Duodenal mucosa (tissue), 2 donors: ENCODE results near the gene TPX2.

Source experiments
- H3K27ac ChIP-seq: one replicate; pipeline ENCODE4 v1.7.0; 2013; ENCODE audit warnings: low read depth, low read length
- H3K27me3 ChIP-seq, 2 donors: one replicate each; pipeline ENCODE4 v1.7.0; 2013; ENCODE audit warnings: low read length in 2 of 2, control low read depth in 1 of 2; ENCODE audit not compliant: insufficient read depth in 2 of 2, control insufficient read depth in 1 of 2
- H3K36me3 ChIP-seq, 2 donors: one replicate each; pipeline ENCODE4 v1.7.0; 2013; ENCODE audit warnings: low read length in 2 of 2, control low read depth in 1 of 2; ENCODE audit not compliant: insufficient read depth in 2 of 2, control insufficient read depth in 1 of 2
- H3K4me1 ChIP-seq, 2 donors: one replicate each; pipeline ENCODE4 v1.7.0; 2013; ENCODE audit warnings: low read length in 2 of 2, control low read depth in 1 of 2; ENCODE audit not compliant: insufficient read depth in 2 of 2, control insufficient read depth in 1 of 2
- H3K4me3 ChIP-seq, 2 donors: one replicate each; pipeline ENCODE4 v1.7.0; 2013; ENCODE audit warnings: low read length in 2 of 2, low read depth in 1 of 2
- H3K9ac ChIP-seq, 2 donors: one replicate each; pipeline ENCODE4 v1.7.0; 2013; ENCODE audit warnings: low read length in 2 of 2, low read depth in 1 of 2
- H3K9me3 ChIP-seq, 2 donors: one replicate each; pipeline ENCODE4 v1.7.0; 2013; ENCODE audit warnings: low read length in 2 of 2, control low read depth in 1 of 2; ENCODE audit not compliant: control insufficient read depth in 1 of 2

Gene TPX2

DNA sequence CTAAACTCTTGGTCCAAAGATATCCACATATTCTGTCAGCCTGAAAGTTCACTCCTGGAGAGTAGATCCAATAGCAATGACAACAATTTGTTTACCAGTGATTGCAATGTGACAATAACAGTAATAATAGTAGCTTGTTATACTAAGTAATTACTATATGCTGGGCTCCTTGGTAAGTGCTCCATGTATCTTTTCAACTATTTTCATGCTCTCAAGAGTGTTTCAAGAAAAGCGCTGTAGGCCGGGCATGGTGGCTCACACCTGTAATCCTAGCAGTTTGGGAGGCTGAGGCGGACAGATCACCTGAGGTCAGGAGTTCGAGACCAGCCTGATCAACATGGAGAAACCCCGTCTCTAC, 31.9 kb upstream of the TPX2 start:
- Histone ChIP-seq H3K4me3 (no peak overlapping the region), H3K27ac (no peak overlapping the region), H3K9me3 (no peaks in the 10 kb centered on the region), H3K27me3 (no peaks in the 10 kb centered on the region), H3K9ac (no peak overlapping the region), H3K4me1 (peaks cover 70 to 73% of the 10 kb centered on the region in 2 donors), H3K36me3 (peaks cover 14 to 27% of the 10 kb centered on the region in 2 donors)

DNA sequence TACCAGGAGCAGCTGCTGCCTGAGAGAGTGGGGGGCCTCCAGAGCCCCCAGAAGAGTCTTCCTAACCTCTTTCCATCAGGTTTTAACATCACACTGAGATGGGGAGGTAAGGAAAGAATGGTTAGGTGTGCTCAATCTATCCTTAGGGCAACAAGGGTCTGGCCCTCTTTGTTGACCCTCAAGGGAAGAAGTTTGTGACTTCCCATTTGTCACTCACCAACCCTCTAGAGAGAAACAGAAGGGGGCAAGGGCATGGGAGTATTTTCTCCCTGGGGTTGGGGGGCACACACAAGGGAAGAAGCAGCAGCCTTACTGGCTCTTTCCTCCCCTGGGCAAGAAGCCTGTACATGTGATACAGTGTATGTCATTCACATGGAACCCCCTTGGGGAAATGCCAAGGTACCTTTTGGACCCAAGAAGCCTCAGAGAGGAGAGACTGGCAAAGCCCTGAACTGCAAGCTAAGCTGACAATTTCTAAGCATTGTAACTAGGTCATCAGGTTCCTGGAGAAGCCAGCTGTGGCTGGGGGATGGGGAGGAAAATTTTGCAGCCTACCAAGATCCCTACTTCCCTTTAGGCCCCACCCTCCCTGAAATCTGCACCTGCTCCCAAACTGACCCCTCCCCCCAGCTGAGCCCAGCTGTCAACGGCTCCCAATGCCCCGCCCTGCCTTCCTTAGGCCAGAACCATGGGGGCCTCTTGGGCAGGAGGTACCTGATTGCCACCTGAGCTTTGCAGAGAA, 30.9 kb upstream of the TPX2 start:
- no peaks in the 10 kb centered on the region for H3K27me3 ChIP-seq
- no peaks in the 10 kb centered on the region for H3K9me3 ChIP-seq
- peaks cover 20 to 27% of the 10 kb centered on the region in 2 donors for H3K36me3 ChIP-seq
- H3K4me3 ChIP-seq = peak overlapping the region in 1 of 2 donors; percentile 17
- peak overlapping the region; percentile 49 for H3K27ac ChIP-seq
- H3K9ac ChIP-seq = peak overlapping the region; percentile 27 to 40
- peaks cover 79 to 82% of the 10 kb centered on the region in 2 donors for H3K4me1 ChIP-seq

DNA sequence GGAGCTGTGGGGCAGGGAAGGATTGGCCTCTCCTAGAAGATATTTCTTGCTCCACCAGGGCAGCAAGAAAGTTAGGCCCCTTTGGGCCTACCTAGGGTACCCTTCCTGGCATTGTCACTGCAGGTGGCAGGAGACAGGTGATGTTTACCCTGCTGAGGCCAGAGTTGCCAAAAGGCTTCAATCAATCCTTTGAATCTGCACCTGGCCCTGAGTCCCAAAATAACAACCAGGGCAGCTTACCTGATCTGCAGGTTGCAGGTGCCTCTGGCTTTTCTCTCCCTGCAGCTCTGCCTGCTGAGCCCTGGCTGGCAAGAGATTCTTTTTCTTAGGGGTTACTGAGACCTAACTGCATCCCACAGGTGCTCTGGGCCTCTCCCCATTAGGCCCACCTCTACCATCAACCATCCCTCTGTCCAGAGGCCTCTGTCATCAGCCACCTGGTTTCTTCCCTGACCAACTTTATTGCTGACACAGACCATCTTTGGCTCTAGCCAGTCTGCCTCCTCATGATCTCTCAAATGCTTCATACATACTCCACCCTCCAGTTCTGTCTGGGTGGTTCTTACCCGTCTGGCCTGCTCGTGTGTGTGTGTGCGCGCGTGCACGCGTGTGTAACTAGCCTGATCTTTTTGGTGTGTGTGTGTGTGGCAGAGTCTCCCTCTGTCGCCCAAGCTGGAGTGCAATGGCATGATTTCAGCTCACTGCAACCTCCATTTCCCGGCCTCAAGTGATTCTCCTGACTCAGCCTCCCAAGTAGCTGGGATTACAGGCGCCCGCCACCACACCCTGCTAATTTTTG, 30.2 kb upstream of the TPX2 start:
- H3K27ac ChIP-seq = peak overlapping the region; percentile 39
- no peaks in the 10 kb centered on the region for H3K9me3 ChIP-seq
- no peaks in the 10 kb centered on the region for H3K27me3 ChIP-seq
- no peak overlapping the region for H3K4me3 ChIP-seq
- peaks cover 84 to 90% of the 10 kb centered on the region in 2 donors for H3K4me1 ChIP-seq
- H3K36me3 ChIP-seq = peaks cover 21 to 31% of the 10 kb centered on the region in 2 donors
- H3K9ac ChIP-seq = peak overlapping the region in 1 of 2 donors; percentile 40

DNA sequence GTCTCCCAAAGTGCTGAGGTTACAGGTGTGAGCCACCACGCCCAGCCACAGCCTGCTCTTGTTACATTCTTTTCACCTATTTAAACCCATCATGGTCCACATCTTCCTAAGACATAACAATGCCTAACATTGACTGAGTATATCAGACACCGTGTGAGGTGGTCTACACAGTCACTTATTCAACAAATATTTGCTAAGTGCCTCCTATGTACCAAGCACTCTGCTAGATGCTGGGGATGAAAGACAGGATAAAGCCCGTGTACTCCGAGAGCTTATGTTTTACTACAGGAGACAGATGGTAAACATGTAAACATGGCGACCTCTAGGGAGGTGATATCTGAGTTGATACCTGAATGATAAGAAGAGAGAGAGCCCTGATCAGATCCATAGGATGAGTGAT, 29.2 kb upstream of the TPX2 start:
- H3K36me3 ChIP-seq = peaks cover 29 to 36% of the 10 kb centered on the region in 2 donors
- no peaks in the 10 kb centered on the region for H3K9me3 ChIP-seq
- H3K4me1 ChIP-seq = peaks cover 77 to 88% of the 10 kb centered on the region in 2 donors
- no peak overlapping the region for H3K27ac ChIP-seq
- no peaks in the 10 kb centered on the region for H3K27me3 ChIP-seq
- H3K4me3 ChIP-seq = no peak overlapping the region
- no peak overlapping the region for H3K9ac ChIP-seq

DNA sequence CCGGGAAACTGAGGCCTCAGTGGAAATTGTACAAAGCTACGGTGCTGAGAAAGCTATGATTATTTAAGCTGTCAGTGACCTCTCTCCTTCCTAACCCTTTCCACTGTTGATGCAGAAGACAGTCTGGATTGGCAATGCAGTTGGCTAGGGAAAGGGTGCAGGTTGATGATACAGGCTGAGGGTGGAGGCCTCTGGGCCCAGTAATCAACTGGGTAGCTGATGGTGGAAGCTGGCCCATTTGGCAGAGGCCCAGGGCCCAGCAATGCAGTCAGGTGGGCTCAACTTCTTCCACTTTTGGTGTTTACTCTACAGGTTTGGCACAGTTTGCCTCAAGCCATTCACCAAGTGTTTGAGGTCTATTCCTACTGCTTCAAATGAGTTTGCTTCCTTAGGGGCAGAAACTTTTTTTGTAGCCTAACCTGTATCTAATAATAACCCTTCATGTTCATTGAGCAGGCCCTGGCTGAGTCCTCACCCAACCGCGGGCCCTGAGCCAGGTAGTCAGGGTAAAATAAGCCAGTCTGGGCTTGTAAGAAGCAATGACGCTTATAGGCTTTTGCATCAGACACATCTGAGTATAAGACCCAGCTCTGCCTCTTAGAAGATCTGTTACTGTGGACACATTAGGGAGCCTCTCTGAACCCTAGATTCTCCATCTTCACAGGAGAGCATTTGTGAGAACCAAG, 28.5 kb upstream of the TPX2 start:
- Histone ChIP-seq H3K36me3 (peaks cover 29 to 36% of the 10 kb centered on the region in 2 donors), H3K4me3 (peak overlapping the region in 1 of 2 donors; percentile 13), H3K9ac (no peak overlapping the region), H3K4me1 (peaks cover 71 to 82% of the 10 kb centered on the region in 2 donors), H3K9me3 (no peaks in the 10 kb centered on the region), H3K27me3 (no peaks in the 10 kb centered on the region), H3K27ac (peak overlapping the region; percentile 8)

DNA sequence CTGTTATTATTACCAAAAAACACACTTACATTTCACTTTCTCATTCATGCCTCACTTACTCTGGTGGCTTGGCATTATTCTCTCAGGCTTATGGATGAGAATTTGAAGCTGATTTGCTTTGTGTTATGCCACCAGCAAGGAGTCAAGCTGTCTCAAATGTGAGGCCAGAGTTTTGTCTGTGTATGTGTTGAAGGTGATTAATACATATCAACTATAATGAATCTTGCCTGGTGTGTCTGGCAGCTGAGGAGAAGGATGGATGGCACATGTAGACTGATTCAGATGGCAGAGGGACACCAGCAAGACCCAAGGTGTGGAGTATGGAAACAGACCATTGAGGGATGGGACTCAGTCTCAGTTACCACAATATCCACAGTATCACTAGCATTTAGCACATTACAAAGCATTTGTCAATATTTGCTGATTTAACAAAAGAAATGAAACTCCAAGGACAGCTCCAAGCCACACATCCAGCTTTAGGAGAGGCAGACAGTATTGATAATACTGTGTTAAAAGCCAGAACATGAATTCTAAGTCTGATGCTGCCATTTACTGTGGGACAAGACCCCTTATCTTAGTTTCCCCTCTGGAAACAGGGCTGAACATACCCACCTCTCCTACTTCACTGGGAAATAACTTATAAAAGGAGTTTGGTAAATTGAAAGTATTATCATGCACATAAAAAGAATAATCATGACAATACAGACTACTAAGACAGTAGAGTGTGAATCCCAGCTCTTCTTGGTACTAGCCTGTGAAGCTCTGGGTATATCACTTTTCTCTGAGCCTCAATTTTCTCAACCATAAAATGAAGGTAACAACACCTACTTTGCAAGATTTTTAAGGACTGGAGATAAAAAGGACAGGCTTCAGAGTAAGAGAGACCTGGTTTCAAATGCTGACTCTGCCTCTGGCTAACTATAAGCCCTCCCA, 27.6 kb upstream of the TPX2 start:
- H3K27ac ChIP-seq = peak overlapping the region; percentile 73
- H3K36me3 ChIP-seq = peaks cover 29 to 35% of the 10 kb centered on the region in 2 donors
- H3K27me3 ChIP-seq = no peaks in the 10 kb centered on the region
- H3K9me3 ChIP-seq = no peaks in the 10 kb centered on the region
- peak overlapping the region in 1 of 2 donors; percentile 32 for H3K4me3 ChIP-seq
- peaks cover 70 to 80% of the 10 kb centered on the region in 2 donors for H3K4me1 ChIP-seq
- H3K9ac ChIP-seq = peak overlapping the region; percentile 9 to 40

DNA sequence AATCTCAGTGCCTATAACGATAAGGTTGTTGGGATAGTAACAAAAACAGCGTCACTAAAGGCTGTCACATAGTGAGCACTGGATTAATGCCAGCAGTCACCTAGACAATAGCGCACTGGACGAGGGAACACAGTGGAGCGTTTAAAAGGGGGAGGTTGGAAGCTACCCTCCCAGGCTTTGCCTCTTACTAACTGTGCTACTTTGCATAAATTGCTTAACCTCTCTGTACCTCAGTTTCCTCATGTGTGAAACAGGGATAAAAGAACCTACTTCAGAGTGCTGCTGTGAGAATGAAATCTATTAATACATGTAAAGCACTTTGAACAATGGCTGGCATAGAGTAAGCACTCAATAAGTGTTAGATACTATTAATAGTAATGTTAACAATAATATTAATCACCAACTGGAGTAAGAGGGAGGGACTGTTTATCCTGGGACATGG, 27.0 kb upstream of the TPX2 start:
- Histone ChIP-seq H3K9ac (peak overlapping the region in 1 of 2 donors; percentile 40), H3K27me3 (no peaks in the 10 kb centered on the region), H3K4me1 (peaks cover 75 to 80% of the 10 kb centered on the region in 2 donors), H3K9me3 (no peaks in the 10 kb centered on the region), H3K36me3 (peaks cover 25 to 29% of the 10 kb centered on the region in 2 donors), H3K27ac (peak overlapping the region; percentile 73), H3K4me3 (peak overlapping the region in 1 of 2 donors; percentile 19)

DNA sequence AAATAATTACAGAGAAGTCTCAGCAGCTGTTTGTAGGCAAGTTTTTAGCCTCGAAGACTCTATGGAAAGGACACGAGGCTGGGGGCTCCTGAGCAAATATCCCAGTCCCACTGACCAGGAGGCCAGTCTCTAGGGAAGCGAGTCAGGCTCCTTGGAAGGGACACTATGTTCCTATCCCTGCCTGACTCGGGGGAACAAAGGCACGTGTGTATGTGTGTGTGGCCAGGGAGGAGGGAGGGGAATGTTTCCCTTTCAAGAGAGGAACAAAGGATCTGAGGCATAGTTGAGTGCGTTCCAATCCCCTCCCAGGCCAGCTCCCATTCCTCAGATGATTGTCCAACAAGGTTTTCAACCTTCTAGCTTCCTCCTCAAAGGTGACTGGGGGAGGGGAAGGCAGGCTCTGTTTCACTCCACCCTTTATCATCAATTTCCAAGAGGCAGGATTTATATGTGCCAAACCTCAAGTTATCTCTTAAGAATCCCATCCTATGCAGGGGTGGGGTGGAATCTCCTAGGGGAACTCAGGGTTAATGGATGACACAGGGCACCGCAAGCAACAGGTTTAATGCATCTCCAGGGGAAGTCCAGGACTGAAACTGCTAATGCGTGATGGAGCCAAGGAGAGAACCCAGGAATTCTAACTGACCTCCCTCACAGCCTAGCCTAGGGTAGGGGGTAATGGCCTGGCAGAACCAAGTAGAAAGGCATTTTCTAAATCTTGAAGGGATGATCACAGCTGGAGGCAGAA, 26.4 kb upstream of the TPX2 start:
- Histone ChIP-seq H3K4me1 (peaks cover 78 to 83% of the 10 kb centered on the region in 2 donors), H3K27me3 (no peaks in the 10 kb centered on the region), H3K9me3 (no peaks in the 10 kb centered on the region), H3K9ac (peak overlapping the region; percentile 33 to 40), H3K27ac (peak overlapping the region; percentile 73), H3K4me3 (peak overlapping the region; percentile 19 to 37), H3K36me3 (peaks cover 23 to 26% of the 10 kb centered on the region in 2 donors)
